Measurements from ENCODE around the gene ANG.
"Not testable (repeated sequence)": the region's sequence is repeated elsewhere in the genome, so short reads cannot be mapped to it uniquely, and the experiment has no call there.

ANG gene

DNA sequence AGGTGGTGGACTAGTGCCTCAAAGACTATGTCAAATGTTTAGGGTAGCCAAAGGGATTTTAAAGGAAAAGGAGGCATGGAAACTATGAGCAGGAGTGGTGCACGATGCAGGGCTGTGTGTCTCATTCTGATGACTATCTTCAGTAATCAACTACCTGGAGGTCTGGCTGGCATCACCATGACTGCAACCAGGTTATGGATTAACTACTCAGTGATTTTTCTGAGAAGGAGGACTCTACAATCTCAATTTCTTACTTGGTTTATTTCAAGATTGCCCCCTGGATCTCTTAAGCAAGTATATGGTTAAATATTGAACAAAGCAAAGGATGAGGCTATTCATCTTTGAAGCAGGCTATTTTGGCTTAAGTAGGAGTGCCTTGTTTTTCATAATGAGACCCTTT, 38.0 kb downstream of the ANG start:
- no peak overlapping the region for H3K4me3 ChIP-seq (ENCODE audit: low read depth, low read length)
- DNase-seq (ENCODE audit: low read depth), result no peak
- TF ChIP-seq, protein P1, sequence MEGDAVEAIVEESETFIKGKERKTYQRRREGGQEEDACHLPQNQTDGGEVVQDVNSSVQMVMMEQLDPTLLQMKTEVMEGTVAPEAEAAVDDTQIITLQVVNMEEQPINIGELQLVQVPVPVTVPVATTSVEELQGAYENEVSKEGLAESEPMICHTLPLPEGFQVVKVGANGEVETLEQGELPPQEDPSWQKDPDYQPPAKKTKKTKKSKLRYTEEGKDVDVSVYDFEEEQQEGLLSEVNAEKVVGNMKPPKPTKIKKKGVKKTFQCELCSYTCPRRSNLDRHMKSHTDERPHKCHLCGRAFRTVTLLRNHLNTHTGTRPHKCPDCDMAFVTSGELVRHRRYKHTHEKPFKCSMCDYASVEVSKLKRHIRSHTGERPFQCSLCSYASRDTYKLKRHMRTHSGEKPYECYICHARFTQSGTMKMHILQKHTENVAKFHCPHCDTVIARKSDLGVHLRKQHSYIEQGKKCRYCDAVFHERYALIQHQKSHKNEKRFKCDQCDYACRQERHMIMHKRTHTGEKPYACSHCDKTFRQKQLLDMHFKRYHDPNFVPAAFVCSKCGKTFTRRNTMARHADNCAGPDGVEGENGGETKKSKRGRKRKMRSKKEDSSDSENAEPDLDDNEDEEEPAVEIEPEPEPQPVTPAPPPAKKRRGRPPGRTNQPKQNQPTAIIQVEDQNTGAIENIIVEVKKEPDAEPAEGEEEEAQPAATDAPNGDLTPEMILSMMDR (IDR thresholded peaks at IDR 0.05; ENCODE audit: insufficient read depth, low read depth, low read length, missing control alignments), result no peak

DNA sequence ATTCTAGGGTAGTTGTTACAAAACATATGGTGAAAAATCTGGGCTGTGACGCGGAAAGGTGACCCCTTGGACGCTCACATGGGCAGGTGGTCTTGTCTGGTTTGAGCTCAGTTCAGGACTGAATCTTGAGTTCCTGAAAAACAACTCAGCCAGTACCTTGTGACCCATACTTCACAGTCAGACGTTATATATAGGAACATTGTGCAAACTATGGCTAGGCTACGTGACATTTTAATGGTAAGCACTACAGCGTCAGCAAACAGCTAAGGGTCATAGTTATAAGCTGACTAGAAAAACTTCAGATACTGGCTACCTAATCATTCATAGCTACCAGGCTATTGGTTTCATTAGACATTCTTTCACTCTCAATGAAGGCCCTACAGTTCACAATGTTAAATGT, 42.3 kb downstream of the ANG start:
- DNase-seq (ENCODE audit: low read depth), result no peak

DNA sequence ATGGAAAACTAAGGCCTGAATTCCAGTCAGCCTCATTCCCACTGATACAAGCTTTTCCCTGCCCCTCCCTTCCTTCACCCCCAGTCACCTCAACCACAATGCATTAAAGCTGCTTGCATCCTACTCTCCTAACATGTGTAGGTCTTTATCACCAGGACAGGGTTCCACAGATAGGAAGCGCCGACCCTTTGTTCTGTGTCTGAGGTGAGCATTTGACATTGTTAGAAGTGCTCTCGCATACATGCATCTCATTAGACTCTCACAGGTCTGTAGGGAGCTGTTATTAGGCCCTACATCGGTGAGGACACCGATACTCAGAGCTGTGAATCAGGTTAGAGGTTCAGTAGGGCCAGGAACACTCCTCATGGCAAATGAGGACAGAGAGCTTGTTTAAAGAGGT, 43.9 kb downstream of the ANG start:
- no peak overlapping the region for H3K4me3 ChIP-seq (ENCODE audit: low read depth, low read length)
- TF ChIP-seq, protein P1 (IDR thresholded peaks at IDR 0.05; ENCODE audit: insufficient read depth, low read depth, low read length, missing control alignments), result no peak
- DNase-seq (ENCODE audit: low read depth), result no peak

More for the DNA sequence above, 42.3 kb downstream of the ANG start:
- TF ChIP-seq, protein P1 (IDR thresholded peaks at IDR 0.05; ENCODE audit: insufficient read depth, low read depth, low read length, missing control alignments), result no peak
- H3K4me3 ChIP-seq (ENCODE audit: low read depth, low read length), result no peak overlapping the region

DNA sequence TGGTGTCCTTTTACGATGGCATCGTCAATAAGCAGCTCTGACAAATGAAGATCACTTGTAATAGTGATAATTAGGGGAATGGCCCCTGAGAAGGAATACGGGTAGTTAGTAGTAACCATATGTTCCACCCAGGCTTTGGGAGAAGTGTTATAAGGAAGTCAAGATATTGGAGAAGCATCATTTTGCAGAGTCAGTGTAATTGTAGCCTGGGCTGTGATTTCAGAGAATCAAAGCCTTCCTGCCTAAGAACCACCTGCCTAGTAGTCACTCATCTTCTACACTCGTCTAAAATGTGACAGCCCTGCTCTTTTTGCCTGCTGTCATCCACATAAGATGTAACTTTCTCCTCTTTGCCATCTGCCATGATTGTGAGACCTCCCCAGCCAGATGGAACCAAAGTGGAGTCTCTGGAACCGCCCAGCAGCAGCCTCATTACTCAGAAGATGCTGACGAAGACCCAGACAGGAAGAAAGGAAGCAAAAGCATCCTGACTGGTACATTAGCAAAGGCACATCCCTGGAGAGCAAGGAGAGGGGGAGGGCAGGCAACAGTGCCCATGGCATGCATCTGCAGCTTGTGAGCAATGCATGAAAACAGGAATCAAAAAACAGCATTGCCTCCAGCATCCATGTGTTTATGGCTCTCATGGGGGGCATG, 44.5 kb downstream of the ANG start:
- DNase-seq (ENCODE audit: low read depth), result no peak
- TF ChIP-seq, protein P1 (IDR thresholded peaks at IDR 0.05; ENCODE audit: insufficient read depth, low read depth, low read length, missing control alignments), result no peak
- no peak overlapping the region for H3K4me3 ChIP-seq (ENCODE audit: low read depth, low read length)

DNA sequence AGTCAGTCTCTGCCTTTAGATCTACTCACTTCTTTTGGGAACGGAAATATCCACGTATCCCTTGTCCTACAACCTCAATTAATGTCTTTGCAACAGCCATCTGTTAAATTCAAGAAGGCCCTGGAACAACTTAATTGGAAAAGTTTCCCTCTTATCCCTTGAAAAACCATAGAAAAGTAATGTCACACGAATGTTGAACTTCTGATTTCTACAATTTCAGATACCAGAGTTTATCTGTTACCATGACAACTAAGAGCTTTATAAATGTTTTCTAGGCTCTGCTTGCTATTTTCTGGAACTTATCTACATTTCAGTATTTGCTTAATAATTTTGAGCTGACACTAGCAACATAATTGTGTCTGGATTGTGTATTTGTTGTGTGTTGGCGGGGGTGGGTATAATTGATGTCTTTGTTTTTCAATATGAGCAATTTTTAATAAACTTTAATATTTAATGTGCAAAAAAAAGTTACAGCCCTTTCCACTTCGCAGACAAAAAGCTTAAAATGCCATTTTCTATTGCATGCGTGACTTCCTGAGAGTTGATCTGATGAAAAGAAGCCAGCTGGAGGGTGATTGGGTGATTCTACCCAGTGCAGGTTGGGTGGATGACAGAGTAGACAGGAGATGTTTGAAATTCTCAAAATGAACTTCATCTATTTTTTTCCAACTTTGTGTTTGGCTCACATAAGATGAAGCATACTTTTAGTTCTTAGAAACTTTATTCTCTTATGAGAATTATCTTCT, 45.3 kb downstream of the ANG start:
- TF ChIP-seq, protein P1 (IDR thresholded peaks at IDR 0.05; ENCODE audit: insufficient read depth, low read depth, low read length, missing control alignments), result no peak
- no peak for DNase-seq (ENCODE audit: low read depth)
- no peak overlapping the region for H3K4me3 ChIP-seq (ENCODE audit: low read depth, low read length)

DNA sequence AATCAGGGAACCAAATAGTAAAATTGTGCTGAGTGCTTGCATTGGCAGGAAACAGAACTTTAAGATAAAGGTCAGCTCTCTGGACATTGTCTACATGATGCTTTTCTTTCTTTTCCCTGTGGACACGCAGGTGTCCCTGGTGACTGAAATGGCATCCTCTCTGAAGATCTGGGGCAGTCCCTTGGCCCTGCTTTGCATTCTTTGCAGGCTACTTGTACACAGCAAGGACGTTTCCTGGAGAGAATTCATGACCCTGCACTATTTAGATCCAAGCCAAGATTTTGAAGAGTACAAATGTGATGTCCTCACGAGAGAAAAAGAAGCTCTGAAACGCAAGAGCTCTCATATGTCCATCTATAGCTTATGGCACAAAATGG, 45.9 kb downstream of the ANG start:
- no peak overlapping the region for H3K4me3 ChIP-seq (ENCODE audit: low read depth, low read length)
- TF ChIP-seq, protein P1 (IDR thresholded peaks at IDR 0.05; ENCODE audit: insufficient read depth, low read depth, low read length, missing control alignments), result no peak
- DNase-seq (ENCODE audit: low read depth), result no peak

DNA sequence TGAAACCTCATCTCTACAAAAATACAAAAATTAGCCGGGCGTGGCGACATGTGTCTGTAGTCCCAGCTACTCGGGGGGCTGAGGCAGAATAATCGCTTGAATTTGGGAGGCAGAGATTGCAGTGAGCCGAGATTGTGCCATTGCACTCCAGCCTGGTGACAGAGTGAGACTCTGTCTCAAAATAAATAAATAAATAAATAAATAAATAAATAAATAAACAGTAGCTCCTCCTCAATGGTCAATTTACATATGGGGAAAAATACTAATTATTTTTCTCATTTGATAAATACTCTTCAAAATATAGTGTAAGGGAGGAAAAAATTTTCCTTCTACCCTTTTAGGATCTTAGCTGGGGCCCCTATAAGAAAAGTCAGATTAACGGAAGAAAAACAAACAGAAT, 49.7 kb downstream of the ANG start:
- H3K4me3 ChIP-seq (ENCODE audit: low read depth, low read length); DNase-seq (ENCODE audit: low read depth): not testable (repeated sequence)

Measured in GM12865 (cell line).